CD4-positive, alpha-beta T cell treated with Interleukin-10 for 1 hour (primary cell): Measurements from ENCODE around the gene TMEM26.
"Not testable (repeated sequence)": the region's sequence is repeated elsewhere in the genome, so short reads cannot be mapped to it uniquely, and the experiment has no call there.

ENCODE experiments used
- DNase-seq: peaks from one replicate; pipeline ENCODE4 v3.0.0-alpha.2; 2020

The TMEM26 gene

DNA sequence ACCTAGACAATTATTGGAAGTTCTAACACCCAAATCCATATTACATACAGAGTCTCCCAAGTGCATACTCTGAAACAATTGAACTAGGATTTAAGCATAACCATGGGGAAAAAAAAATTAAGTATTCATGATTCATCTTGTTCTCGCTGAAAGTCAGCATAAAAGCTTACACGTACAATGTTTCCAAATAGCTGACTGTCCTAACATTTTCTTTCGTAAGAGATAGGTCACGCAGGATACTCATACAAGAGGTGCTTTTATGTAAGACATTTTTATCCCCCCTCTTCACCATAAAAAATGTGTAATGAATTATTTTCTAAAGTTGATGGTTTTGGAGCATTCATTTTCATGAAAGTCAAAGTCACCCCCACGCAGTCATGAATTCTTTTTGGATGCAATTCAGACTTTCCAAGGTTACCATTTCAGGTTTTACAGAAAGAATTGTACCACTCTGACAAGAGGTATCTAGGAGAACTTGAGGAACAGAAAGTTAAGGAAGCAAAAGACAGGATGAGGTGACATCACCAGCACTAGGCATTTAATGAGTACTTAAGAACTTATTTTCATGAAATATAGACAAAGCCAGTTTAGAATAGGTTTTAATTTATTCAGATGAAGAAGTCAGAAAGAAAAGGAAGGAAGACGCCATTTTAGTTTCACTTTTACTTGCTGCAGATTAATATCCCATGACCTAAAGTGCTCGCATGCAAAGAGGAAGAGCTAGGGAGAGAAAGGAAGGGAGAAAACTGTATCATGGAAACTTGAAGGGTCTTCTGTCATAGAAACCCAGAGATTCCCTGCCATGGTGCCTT is 55.8 kb downstream of the TMEM26 start:
- peak; percentile 10 for DNase-seq

GRCh38 chr10:61391281-61391680 is 61.9 kb downstream of the TMEM26 start:
- DNase-seq: no peak

DNA sequence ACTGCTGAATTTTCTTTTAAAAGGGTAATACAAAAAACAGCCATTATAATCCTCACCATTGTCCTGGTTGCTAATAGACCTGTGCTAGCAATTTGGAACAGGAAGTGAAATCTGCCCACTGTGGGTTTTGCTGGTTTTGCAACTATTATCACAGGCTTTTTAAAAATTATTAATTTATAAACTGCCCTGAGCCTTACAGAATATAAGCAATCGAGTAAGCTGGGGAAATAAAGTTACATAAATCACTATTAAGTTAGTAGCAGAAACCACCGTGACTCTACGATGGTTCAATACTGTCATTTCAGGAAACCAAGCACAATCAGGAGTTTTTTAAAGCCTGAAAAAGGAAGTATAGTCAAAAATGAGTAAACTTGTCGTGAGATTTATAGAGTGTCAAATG is 62.3 kb downstream of the TMEM26 start:
- DNase-seq: no peak

DNA sequence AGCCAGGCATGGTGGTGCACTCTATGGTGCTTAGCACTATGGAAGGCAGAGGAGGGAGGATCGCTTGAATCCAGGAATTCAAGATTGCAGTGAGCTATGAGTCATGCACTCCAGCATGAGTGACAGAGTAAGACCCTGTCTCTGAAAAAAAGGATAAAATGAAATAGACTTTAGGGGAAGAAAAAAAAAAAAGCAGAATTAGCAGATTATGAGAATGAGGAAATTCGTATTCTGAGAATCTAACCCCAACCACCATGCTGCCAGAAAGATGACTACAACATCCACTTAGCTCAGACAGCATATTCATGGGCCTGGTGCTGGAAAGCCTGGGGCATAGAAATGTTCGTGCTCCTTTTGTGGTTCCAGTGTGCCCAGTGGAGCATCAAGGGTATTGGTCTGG is 63.3 kb downstream of the TMEM26 start:
- DNase-seq: no peak

DNA sequence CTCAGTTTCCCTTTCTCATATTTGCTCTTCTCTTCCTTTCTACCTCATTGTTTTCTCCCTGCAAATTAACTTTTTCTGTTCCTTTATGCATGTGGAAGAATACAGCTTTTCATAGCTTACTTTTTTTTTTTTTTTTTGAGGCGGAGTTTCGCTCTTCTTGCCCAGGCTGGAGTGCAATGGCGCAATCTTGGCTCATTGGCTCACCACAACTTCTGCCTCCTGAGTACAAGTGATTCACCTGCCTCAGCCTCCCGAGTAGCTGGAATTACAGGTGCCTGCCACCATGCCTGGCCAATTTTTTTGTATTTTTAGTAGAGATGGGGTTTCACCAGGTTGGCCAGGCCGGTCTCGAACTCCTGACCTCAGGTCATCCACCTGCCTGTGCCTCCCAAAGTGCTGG is 64.2 kb downstream of the TMEM26 start:
- DNase-seq: not testable (repeated sequence)

GRCh38 chr10:61385231-61386001 is 67.8 kb downstream of the TMEM26 start:
- DNase-seq: no peak

- DNase-seq: not testable (repeated sequence)
Measured at GRCh38 chr10:61381153-61381552, 72.0 kb downstream of the TMEM26 start.

DNA sequence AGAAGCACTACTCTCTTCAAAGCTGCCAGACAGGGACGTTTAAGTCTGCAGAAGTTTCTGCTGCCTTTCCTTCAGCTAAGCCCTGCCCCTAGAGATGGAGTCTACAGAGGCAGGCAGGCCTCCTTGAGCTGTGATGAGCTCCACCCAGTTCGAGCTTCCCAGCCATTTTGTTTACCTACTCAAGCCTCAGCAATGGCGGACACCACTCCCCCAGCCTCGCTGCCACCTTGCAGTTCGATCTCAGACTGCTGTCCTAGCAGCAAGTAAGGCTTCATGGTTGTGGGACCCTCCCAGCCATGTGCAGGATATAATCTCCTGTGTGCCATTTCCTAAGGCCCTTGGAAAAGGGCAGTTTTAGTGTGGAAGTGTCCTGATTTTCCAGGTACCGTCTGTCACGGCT is 74.3 kb downstream of the TMEM26 start:
- DNase-seq: no peak

GRCh38 chr10:61376908-61377368 is 76.2 kb downstream of the TMEM26 start:
- no peak for DNase-seq

GRCh38 chr10:61376377-61376776 is 76.8 kb downstream of the TMEM26 start:
- no peak for DNase-seq

GRCh38 chr10:61366365-61366764 is 86.8 kb downstream of the TMEM26 start:
- DNase-seq: no peak

DNA sequence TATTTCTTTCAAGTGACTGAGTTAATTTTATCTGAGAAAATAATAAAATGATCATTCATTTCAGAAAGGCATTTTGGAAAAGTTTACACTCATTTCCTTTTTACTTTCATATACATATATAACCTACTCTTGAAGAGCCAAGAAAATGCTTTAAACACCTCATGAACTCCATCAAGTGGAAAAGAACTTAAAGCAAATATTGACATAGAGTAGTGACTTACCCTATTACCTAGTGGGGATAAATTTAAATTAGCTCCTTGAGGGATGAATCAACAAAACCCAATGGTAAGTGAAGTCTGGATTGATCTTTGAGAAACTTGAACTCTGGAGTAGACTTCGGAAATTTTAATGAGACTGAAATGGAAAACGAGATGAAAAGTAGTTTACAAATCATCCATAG is 88.6 kb downstream of the TMEM26 start:
- DNase-seq: no peak

GRCh38 chr10:61363006-61363405 is 90.2 kb downstream of the TMEM26 start:
- DNase-seq: no peak

GRCh38 chr10:61359452-61359851 is 93.7 kb downstream of the TMEM26 start:
- DNase-seq: no peak

GRCh38 chr10:61357687-61358086 is 95.5 kb downstream of the TMEM26 start:
- DNase-seq: no peak
